Fibroblast of pulmonary artery (primary cell): ENCODE measurements around the gene APH1A.

Source experiments
- DNase-seq: peaks from one replicate; pipeline ENCODE4 v3.0.0-alpha.2; 2010; ENCODE audit warnings: low read depth
- H3K4me3 ChIP-seq: replicated peaks from 2 replicates; pipeline ENCODE4 v1.5.1; 2011; ENCODE audit warnings: low read depth, mild to moderate bottlenecking, control low read depth, low read length, moderate library complexity
- TF ChIP-seq, protein P1 (sequence below): IDR thresholded peaks from 2 replicates; pipeline ENCODE4 v1.5.1; 2011; ENCODE audit warnings: mild to moderate bottlenecking, control low read depth, low read length, inconsistent platforms; ENCODE audit errors: missing control alignments

Gene APH1A

DNA sequence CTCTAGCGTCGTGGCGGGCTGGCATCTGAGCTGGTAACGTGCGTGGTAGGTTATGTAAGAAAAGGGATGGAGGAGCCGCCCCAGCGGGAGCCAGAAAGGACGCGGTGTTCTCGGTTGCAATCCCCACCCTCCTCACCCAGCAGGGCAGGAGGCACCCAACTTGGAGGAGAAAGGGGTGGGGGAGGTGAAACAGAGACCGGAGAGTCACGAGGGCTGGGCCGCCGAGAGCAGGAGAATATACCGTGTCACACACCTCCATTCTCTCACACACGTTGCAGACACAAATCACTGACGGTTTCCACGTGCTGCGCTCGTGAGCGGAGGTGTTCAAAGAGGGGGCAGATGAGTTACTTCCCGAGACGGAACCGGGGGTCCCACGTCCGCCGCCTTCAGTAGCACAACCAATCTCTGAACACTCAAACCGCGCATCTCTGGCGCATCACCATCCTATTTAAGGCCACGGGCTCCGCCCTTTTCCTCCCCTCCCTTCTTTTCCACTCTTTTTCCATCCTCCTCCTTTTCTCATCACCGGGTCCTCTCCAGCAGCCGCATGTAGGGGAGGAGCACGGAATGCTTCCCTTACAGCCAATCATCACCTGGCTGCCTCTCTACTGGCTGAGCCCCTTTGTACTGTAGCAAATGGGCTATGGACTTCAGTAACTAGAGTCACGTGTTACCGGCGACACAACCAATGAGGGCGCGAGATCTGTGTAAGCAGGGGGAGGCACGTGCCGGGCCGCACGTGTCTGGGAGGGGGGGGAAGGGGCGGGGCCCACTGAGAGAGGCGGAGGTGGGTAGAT, 13.1 kb upstream of the APH1A start, which contains the start of gene CIART:
CIART (plus strand) TSS at position 797 of the 800 bp plus-strand sequence. CDS start 714 bp downstream, outside the sequence.
- TF ChIP-seq, protein P1, sequence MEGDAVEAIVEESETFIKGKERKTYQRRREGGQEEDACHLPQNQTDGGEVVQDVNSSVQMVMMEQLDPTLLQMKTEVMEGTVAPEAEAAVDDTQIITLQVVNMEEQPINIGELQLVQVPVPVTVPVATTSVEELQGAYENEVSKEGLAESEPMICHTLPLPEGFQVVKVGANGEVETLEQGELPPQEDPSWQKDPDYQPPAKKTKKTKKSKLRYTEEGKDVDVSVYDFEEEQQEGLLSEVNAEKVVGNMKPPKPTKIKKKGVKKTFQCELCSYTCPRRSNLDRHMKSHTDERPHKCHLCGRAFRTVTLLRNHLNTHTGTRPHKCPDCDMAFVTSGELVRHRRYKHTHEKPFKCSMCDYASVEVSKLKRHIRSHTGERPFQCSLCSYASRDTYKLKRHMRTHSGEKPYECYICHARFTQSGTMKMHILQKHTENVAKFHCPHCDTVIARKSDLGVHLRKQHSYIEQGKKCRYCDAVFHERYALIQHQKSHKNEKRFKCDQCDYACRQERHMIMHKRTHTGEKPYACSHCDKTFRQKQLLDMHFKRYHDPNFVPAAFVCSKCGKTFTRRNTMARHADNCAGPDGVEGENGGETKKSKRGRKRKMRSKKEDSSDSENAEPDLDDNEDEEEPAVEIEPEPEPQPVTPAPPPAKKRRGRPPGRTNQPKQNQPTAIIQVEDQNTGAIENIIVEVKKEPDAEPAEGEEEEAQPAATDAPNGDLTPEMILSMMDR, result no peak
- H3K4me3 ChIP-seq, result peak within 1 kb of the TSS; percentile 60
- DNase-seq, result peak; percentile 99

DNA sequence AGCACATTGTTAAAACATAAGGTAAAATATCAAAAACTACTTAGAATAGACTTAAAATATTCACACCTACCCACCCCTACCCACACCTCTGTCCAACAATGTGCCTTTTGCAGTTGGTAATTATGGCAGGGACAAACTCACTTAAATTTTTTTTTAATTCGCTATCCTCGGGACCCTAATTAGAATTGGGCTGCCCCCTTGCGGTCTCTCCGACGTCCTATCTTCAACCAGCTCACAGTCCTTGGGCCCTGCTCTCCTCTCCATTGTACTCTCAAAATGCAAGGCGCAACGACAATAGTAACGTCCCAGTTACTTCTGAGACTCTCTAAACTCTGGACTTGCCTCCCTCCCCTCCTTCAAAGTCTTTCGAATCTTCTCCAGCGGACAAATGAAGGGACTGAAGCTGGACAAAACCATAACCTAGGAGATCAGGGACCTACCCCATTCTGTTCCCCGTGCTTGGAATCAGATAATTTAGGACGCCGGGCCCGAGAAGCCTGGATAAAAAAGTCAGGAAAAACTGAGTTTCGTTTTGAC, 12.5 kb upstream of the APH1A start:
- peak; percentile 76 for DNase-seq
- TF ChIP-seq, protein P1, result peak; percentile 70

DNA sequence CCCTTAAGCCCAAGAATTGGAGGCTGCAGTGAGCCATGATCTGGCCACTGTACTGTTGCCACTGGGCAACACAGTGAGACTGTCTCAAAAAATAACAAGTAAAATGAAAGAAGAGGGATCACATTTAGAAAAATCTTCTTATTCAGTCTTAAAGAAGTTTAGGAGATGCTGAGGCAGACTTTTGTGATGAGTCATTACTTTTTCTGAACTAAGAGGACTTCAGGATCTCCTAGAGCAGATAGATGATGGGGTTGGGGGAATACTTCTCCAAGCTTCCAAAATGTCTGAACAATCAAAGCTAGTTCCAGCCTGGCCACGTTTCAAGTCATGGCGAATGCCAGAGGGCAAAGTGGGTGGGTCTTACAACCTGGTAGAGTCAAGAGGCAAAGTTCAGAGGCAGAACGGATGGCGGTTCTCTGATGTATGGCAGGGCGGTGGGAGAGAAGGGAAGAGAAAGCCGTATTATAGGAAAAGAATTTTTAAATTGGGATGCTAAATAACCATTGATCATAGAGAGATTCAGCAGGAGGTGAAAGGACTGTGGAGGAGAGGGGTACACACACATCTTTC, 11.4 kb upstream of the APH1A start:
- H3K4me3 ChIP-seq, result no peak overlapping the region
- TF ChIP-seq, protein P1, result no peak
- no peak for DNase-seq

More for the DNA sequence above, 12.5 kb upstream of the APH1A start:
- H3K4me3 ChIP-seq, result peak overlapping the region; percentile 60

DNA sequence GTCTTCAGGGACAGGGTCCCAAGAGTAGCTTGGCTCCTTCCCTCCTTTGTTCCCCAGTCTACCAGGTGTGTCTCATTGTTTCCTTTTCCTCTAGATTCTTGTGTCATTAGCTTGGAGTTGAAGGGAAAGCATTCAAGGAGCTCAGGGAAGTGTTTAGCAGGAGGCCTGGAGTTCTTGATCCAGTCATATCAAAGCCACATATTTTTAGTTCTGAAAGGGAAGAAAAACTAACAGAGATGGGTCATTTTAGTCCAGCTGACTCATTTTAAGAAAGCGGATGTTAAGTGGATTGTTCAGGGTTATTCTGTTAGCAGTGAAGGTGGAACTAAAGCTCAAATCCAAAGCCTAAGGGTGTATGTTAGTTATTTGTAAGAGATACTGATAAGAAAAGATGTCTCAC, 4.5 kb upstream of the APH1A start:
- TF ChIP-seq, protein P1, result no peak
- DNase-seq, result no peak
- peak overlapping the region; percentile 56 for H3K4me3 ChIP-seq

DNA sequence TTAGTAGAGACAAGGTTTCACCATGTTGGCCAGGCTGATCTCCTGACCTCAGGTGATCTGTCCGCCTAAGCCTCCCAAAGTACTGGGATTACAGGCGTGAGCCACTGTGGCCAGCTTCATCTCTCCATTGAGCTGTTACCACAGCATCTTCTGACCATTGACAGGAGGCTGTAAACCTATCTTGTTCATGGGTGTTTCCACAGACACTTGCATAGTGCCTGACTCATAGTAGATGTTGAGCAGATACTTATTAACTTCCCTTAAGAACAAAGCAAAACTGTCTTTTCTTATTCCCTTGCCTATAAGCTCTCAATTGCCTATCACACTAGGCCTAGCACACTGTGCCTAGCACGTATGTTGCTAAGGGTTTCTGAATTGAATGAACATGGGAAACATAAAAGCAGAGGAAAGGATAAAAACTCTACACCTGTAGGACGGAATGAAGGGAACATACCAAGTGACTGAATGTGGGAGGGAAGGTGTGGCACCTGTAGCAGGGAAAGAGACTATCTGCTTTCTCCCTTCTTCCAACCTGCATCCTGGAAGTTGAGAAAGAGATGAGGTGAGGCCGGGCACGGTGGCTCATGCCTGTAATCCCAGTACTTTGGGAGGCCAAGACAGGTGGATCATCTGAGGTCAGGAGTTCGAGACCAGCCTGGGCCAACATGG, 2.6 kb upstream of the APH1A start:
- no peak for DNase-seq
- no peak overlapping the region for H3K4me3 ChIP-seq
- TF ChIP-seq, protein P1, result no peak

DNA sequence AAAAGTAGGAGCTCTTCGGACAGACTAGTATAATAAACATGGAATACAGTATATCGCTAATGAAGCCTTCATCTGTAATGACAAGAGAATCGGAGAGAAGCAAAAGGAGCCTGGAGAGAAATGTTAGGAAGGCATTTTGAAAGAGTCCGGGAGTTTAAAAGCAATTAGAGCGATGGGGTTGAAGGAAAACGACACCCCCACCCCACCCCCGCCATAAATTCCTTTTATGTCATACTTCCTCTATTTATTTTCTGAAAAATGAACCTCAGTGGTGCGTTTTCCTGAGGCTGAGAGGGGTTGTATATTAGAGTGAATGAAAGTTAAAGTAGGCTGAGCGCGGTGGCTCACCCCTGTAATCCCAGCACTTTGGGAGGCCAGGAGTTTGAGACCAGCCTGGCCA, 635 bp upstream of the APH1A start:
- DNase-seq, result no peak
- H3K4me3 ChIP-seq, result peak overlapping the region; percentile 83
- TF ChIP-seq, protein P1, result no peak
